HCT116 (cell line): ENCODE data around the gene ATOH8.

ENCODE experiments used
- ATF3 ChIP-seq: IDR thresholded peaks from 2 replicates; pipeline ENCODE4 v1.6.1; 2012
- CEBPB ChIP-seq: IDR thresholded peaks from 2 replicates; pipeline ENCODE4 v1.6.1; 2012; ENCODE audit warnings: low read depth
- CTCF ChIP-seq, 3 experiments: fragments of 200-600 bp in 1 of 3; sonication (generic) in 1 of 3; IDR thresholded peaks in 2 of 3; conservative IDR thresholded peaks in 1 of 3; 2 replicates each; pipeline ENCODE4 v1.5.1; 2012 to 2017; ENCODE audit warnings: low read depth in 2 of 3, low read length in 2 of 3, antibody characterized with exemption in 1 of 3, borderline replicate concordance in 1 of 3, control low read depth in 1 of 3, mild to moderate bottlenecking in 1 of 3, mixed read lengths in 1 of 3, mixed run types in 1 of 3, moderate library complexity in 1 of 3; ENCODE audit not compliant: insufficient read depth in 1 of 3
- ELF1 ChIP-seq: IDR thresholded peaks from 2 replicates; pipeline ENCODE4 v1.6.1; 2012; ENCODE audit warnings: low read depth, borderline replicate concordance
- EZH2 ChIP-seq: fragments of 200-600 bp; sonication (generic); IDR thresholded peaks from 2 replicates; pipeline ENCODE4 v1.6.1; 2017; ENCODE audit warnings: antibody characterized with exemption, mixed run types
- EZH2phosphoT487 ChIP-seq: fragments of 200-600 bp; IDR thresholded peaks from 2 replicates; pipeline ENCODE4 v1.6.1; 2018; ENCODE audit warnings: antibody characterized with exemption, borderline replicate concordance
- POLR2A ChIP-seq: IDR thresholded peaks from 2 replicates; pipeline ENCODE4 v1.7.0; 2011; ENCODE audit warnings: borderline replicate concordance; ENCODE audit not compliant: insufficient read depth, insufficient read length; ENCODE audit errors: extremely low read depth
- POLR2AphosphoS5 ChIP-seq: IDR thresholded peaks from 2 replicates; pipeline ENCODE4 v1.6.1; 2011; ENCODE audit warnings: mild to moderate bottlenecking, low read depth, low read length, moderate library complexity
- REST ChIP-seq: IDR thresholded peaks from 2 replicates; pipeline ENCODE4 v1.6.1; 2012; ENCODE audit warnings: low read depth
- SIN3A ChIP-seq: IDR thresholded peaks from 2 replicates; pipeline ENCODE4 v1.6.1; 2012; ENCODE audit warnings: low read depth
- SP1 ChIP-seq: IDR thresholded peaks from 2 replicates; pipeline ENCODE4 v1.6.1; 2012; ENCODE audit warnings: low read depth
- ZFX ChIP-seq: fragments of 450-650 bp; IDR thresholded peaks from 2 replicates; pipeline ENCODE4 v1.6.1; 2017

- TF ChIP-seq CTCF (IDR thresholded peaks at IDR 0.05 in 2 of 3, conservative IDR thresholded peaks at IDR 0.05 in 1 of 3; ENCODE audit: borderline replicate concordance in 1 of 3, insufficient read depth in 1 of 3, low read depth in 2 of 3, low read length in 2 of 3) = no peak
- no peak for TF ChIP-seq ZFX
- TF ChIP-seq EZH2phosphoT487 = no peak
- TF ChIP-seq REST = no peak
- TF ChIP-seq SIN3A = no peak
- TF ChIP-seq POLR2A = no peak
- no peak for TF ChIP-seq SP1
- no peak for TF ChIP-seq POLR2AphosphoS5
- no peak for TF ChIP-seq ELF1
- TF ChIP-seq CEBPB = no peak
- peak; percentile 78; the same call in 1 of the 2 replicates for TF ChIP-seq EZH2
- no peak for TF ChIP-seq ATF3
Measured at GRCh38 chr2:85753525-85754312, at the start of gene ATOH8.
